CD4-positive, CD25-positive, alpha-beta regulatory T cell (primary cell): Measurements from ENCODE around the gene MYO3A. TPM values are rescaled to one million over a fixed set of nuclear protein-coding genes. Genes with fewer than 3 reads are reported as not detected.

Source experiments
- ATAC-seq, 2 donors: fragments of 150-1000 bp; cut with Tn5 transposase; one replicate each; pipeline ENCODE4 v1.10.0; 2021; ENCODE audit warnings: low read depth in 2 of 2, moderate number of reproducible peaks in 2 of 2, moderate library complexity in 1 of 2
- DNase-seq, 3 donors: peaks; one replicate each; pipeline versions ENCODE4 v3.0.0 to v3.0.0-alpha.2; 2012 to 2022; ENCODE audit warnings: mixed read lengths in 1 of 3
- H3K27ac ChIP-seq: one replicate; pipeline ENCODE4 v1.7.0; 2013; ENCODE audit warnings: mild to moderate bottlenecking, low read length; ENCODE audit not compliant: insufficient read depth, poor library complexity, severe bottlenecking
- H3K27me3 ChIP-seq: one replicate; pipeline ENCODE4 v1.7.0; 2013; ENCODE audit warnings: low read length; ENCODE audit not compliant: control insufficient read depth, insufficient read depth
- H3K36me3 ChIP-seq: one replicate; pipeline ENCODE4 v1.7.0; 2013; ENCODE audit warnings: mild to moderate bottlenecking, low read length, moderate library complexity; ENCODE audit not compliant: control insufficient read depth, insufficient read depth
- H3K4me1 ChIP-seq: 2 replicates; pipeline ENCODE4 v1.7.0; 2013; ENCODE audit warnings: mild to moderate bottlenecking, low read length; ENCODE audit not compliant: insufficient read depth, control insufficient read depth, poor library complexity, severe bottlenecking
- H3K4me3 ChIP-seq: one replicate; pipeline ENCODE4 v1.7.0; 2013; ENCODE audit warnings: low read depth, mild to moderate bottlenecking, low read length, moderate library complexity
- H3K9me3 ChIP-seq, 2 experiments: 1 replicate in 1 of 2; 2 replicates in 1 of 2; pipeline ENCODE4 v1.7.0; 2013; ENCODE audit warnings: low read length in 2 of 2, mild to moderate bottlenecking in 1 of 2, moderate library complexity in 1 of 2; ENCODE audit not compliant: control insufficient read depth in 2 of 2
- H3K27ac Mint-ChIP-seq, 3 donors: one replicate each; pipeline ENCODE4 v1.8.0; 2020 to 2022; ENCODE audit warnings: mild to moderate bottlenecking in 3 of 3, mixed read lengths in 3 of 3, moderate library complexity in 2 of 3
- H3K27me3 Mint-ChIP-seq: one replicate; pipeline ENCODE4 v1.8.0; 2022; ENCODE audit warnings: mild to moderate bottlenecking, mixed read lengths
- H3K36me3 Mint-ChIP-seq: one replicate; pipeline ENCODE4 v1.8.0; 2020; ENCODE audit warnings: mixed read lengths
- H3K4me1 Mint-ChIP-seq, 4 donors: one replicate each; pipeline ENCODE4 v1.8.0; 2020 to 2022; ENCODE audit warnings: mixed read lengths in 4 of 4, mild to moderate bottlenecking in 1 of 4
- H3K4me3 Mint-ChIP-seq, 4 donors: one replicate each; pipeline ENCODE4 v1.8.0; 2020 to 2022; ENCODE audit warnings: mild to moderate bottlenecking in 4 of 4, mixed read lengths in 4 of 4, moderate library complexity in 3 of 4
- H3K9me3 Mint-ChIP-seq, 7 donors: one replicate each; pipeline ENCODE4 v1.8.0; 2020 to 2022; ENCODE audit warnings: mixed read lengths in 7 of 7, mild to moderate bottlenecking in 3 of 7, moderate library complexity in 2 of 7
- polyA plus RNA-seq, 4 donors: library from polyadenylated mRNA; unstranded; fragments of 300-500 nt; fragmentation: Illumina TruSeq; gene quantifications; one replicate each; pipeline ENCODE4 v1.2.3, GENCODE V29; 2021
- total RNA-seq: library from RNA; stranded (reverse); gene quantifications from one replicate; pipeline ENCODE4 v1.2.3, GENCODE V29; 2022

The MYO3A gene
- total and polyA plus RNA-seq, 5 donors from 2014 or later, result not detected

DNA sequence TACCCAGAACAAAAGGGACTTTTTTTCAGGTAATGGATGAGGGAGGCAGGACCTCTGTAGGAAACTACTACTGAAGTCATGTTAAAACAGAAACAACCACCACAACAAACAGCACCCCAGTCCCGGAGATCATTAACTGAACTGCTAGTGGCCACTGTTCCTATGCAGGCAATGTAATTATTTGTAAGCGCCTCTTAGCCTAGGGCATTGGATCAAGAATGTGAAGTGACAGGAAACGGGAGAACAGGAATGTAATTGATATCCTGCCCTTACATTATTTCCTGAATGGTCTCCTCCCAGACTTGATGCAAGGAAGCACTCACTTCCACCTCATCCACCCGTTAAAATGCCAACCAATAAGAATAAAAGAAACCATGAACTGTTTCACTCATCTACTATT is 265.8 kb downstream of the MYO3A start:
- H3K27me3 Mint-ChIP-seq, result no peaks in the 10 kb centered on the region
- Histone ChIP-seq H3K4me1 (no peaks in the 10 kb centered on the region), H3K36me3 (no peaks in the 10 kb centered on the region), H3K9me3 (no peaks in the 10 kb centered on the region), H3K27ac (no peak overlapping the region), H3K27me3 (peaks cover 4% of the 10 kb centered on the region), H3K4me3 (no peak overlapping the region)
- no peak for DNase-seq
- no peak overlapping the region for H3K4me3 Mint-ChIP-seq
- H3K9me3 Mint-ChIP-seq, result peaks cover 0 to 2% (median 0%) of the 10 kb centered on the region in 7 donors
- H3K36me3 Mint-ChIP-seq, result no peaks in the 10 kb centered on the region
- H3K4me1 Mint-ChIP-seq, result no peaks in the 10 kb centered on the region
- no peak for ATAC-seq
- H3K27ac Mint-ChIP-seq, result no peak overlapping the region

DNA sequence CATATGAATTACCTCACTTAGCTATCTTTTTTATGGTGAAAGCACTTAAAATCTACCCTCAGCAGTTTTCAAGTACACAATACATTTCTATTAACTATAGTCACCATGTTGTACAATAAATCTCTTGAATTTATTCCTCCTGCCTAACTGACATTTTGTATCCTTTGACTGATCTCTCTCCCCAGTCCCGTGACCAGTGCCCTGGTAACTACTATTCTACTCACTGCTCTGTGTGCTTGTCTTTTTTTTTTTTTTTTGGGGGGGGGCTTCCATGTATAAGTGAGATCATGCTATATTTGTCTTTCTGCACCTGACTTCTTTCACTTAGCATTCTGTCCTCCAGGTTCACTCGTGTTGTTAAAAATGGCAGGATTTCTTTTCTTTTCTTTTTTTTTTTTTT is 271.2 kb downstream of the MYO3A start:
- H3K9me3 Mint-ChIP-seq, result peaks cover 0 to 2% (median 0%) of the 10 kb centered on the region in 7 donors
- Histone ChIP-seq H3K4me3 (no peak overlapping the region), H3K4me1 (no peaks in the 10 kb centered on the region), H3K36me3 (no peaks in the 10 kb centered on the region), H3K27ac (no peak overlapping the region), H3K27me3 (peaks cover 13% of the 10 kb centered on the region), H3K9me3 (no peaks in the 10 kb centered on the region)
- no peaks in the 10 kb centered on the region for H3K36me3 Mint-ChIP-seq
- H3K4me1 Mint-ChIP-seq, result no peaks in the 10 kb centered on the region
- ATAC-seq (no peak), DNase-seq (no peak)
- H3K27ac Mint-ChIP-seq, result no peak overlapping the region
- H3K4me3 Mint-ChIP-seq, result no peak overlapping the region
- H3K27me3 Mint-ChIP-seq, result no peaks in the 10 kb centered on the region

DNA sequence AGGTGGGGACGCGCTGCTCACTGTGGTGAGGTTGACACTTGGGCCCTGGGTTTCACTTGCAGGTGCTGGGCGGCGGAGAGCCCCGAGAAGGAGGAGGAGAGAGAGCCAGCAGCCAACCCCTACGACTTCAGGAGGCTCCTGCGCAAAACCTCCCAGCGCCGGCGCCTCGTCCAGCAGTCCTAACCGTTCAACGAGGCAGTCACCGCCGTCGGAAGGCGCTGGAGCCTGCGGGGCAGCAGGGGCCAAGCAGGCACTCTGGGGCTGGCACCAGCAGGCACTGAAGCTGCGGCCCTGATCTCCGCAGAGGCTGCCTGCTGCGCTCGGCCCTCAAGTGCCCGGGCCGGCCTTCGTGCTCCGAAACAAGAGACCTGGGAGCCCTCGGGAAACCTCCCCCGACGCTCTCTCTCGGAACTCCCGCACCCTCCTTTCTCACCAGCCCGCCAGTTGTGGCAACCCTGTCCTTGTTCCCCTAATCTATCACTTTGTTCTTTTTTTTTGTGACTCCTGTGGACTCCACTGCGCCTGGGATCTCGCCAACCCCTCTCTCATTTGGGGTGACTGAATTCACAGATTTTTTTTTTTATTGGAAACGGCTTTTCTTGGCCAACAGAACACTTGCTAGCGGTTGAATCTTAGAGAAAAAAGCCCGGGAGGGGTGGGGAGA is 277.9 kb downstream of the MYO3A start:
- Histone ChIP-seq H3K4me3 (no peak overlapping the region), H3K27ac (no peak overlapping the region), H3K27me3 (peaks cover 34% of the 10 kb centered on the region), H3K36me3 (no peaks in the 10 kb centered on the region), H3K4me1 (peaks cover 5% of the 10 kb centered on the region), H3K9me3 (no peaks in the 10 kb centered on the region)
- no peak for DNase-seq
- peaks cover 0 to 1% (median 0%) of the 10 kb centered on the region in 7 donors for H3K9me3 Mint-ChIP-seq
- H3K27ac Mint-ChIP-seq, result no peak overlapping the region
- no peaks in the 10 kb centered on the region for H3K36me3 Mint-ChIP-seq
- no peak for ATAC-seq
- H3K27me3 Mint-ChIP-seq, result peaks cover 50% of the 10 kb centered on the region
- H3K4me3 Mint-ChIP-seq, result no peak overlapping the region
- H3K4me1 Mint-ChIP-seq, result peaks cover 0 to 25% (median 4%) of the 10 kb centered on the region in 4 donors

DNA sequence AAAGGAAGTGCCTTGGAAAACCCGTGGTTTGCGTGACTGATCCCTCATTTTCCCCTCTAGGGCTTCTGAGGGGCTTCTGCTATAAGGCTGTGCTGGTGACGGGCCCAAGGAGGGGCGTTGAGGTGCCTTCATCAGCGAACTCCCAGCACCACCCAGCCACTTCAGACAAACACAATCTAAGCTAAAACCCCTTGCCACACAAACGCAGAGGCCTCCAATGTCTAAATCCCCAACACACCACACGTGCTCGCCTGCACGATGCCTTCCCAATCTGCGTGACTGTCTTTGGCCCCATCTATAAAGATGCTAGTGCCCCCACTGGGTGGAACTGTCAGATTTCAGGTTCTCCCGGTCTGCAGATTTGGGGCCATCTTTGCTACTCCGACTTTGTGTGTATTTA is 278.5 kb downstream of the MYO3A start:
- peaks cover 56% of the 10 kb centered on the region for H3K27me3 Mint-ChIP-seq
- peaks cover 0 to 30% (median 5%) of the 10 kb centered on the region in 4 donors for H3K4me1 Mint-ChIP-seq
- no peak overlapping the region for H3K4me3 Mint-ChIP-seq
- ATAC-seq, result no peak
- no peaks in the 10 kb centered on the region for H3K36me3 Mint-ChIP-seq
- H3K9me3 ChIP-seq, result no peaks in the 10 kb centered on the region
- H3K27ac ChIP-seq, result no peak overlapping the region
- H3K36me3 ChIP-seq, result no peaks in the 10 kb centered on the region
- peak overlapping the region in 1 of 3 donors; percentile 46 for H3K27ac Mint-ChIP-seq
- peaks cover 34% of the 10 kb centered on the region for H3K27me3 ChIP-seq
- DNase-seq, result no peak
- H3K9me3 Mint-ChIP-seq, result peaks cover 0 to 1% (median 0%) of the 10 kb centered on the region in 7 donors
- peaks cover 11% of the 10 kb centered on the region for H3K4me1 ChIP-seq
- H3K4me3 ChIP-seq, result no peak overlapping the region

DNA sequence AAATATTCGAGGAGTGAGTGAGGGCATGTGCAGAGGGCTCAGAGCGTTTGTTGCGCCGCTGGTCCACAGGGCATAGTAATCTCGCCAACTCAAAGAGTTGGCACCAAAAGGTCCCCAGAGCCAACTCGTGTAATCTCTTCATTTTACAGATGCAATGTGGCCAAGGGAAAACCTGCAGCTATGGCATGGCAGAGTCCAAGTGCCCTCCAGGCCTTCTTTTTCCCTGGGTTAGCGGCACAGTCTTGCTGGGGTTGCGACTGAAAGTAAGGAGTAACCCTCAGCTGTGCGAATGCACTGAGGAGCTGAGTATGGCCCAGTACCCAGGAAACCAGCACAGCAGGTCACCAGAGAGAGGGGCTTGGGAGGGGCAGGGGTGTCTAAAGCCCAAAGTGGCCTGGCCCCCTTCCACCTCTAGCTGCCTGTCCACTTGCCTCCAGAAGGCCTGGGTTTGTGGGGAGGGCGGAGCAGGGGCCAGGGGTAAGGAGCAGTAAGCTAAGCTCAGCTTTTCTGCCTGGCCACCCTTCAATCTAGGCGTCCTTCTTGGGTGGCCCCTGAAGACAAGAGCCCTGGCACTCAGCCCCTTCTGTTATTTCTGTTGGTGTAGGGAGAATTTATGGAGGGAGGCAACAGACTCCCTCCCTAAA is 279.2 kb downstream of the MYO3A start:
- no peak overlapping the region for H3K4me3 ChIP-seq
- no peaks in the 10 kb centered on the region for H3K36me3 ChIP-seq
- Mint-ChIP-seq H3K4me3 (no peak overlapping the region), H3K4me1 (peaks cover 0 to 33% (median 5%) of the 10 kb centered on the region in 4 donors), H3K27ac (no peak overlapping the region), H3K9me3 (peaks cover 0 to 1% (median 0%) of the 10 kb centered on the region in 7 donors), H3K36me3 (no peaks in the 10 kb centered on the region), H3K27me3 (peaks cover 59% of the 10 kb centered on the region)
- H3K27ac ChIP-seq, result no peak overlapping the region
- peaks cover 30% of the 10 kb centered on the region for H3K27me3 ChIP-seq
- no peaks in the 10 kb centered on the region for H3K9me3 ChIP-seq
- peaks cover 14% of the 10 kb centered on the region for H3K4me1 ChIP-seq
- DNase-seq, result no peak
- ATAC-seq, result no peak

DNA sequence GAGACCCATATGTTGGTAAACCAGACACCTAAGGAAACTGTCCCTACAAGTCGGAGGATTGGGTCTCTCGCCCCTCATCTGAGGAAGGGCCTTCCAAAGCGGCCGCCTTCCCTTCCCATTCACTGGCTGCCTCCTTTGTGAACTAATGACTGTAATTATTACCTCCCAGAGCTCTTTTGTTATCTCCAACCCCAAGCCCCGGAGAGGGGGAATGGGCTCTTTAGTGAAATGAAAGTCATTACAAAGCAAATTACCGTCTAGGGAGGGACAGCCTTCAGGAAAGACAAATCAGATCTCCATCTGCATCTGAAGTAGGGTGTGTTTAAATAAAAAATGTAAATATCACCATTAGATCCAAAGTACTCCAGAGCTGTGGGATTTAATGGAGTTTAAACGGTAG is 280.0 kb downstream of the MYO3A start:
- no peak for DNase-seq
- no peak overlapping the region for H3K4me3 ChIP-seq
- Mint-ChIP-seq H3K4me3 (no peak overlapping the region), H3K9me3 (peaks cover 0 to 4% (median 0%) of the 10 kb centered on the region in 7 donors), H3K4me1 (peaks cover 5 to 40% (median 8%) of the 10 kb centered on the region in 4 donors), H3K36me3 (no peaks in the 10 kb centered on the region), H3K27ac (no peak overlapping the region), H3K27me3 (peaks cover 66% of the 10 kb centered on the region)
- no peak overlapping the region for H3K27ac ChIP-seq
- no peak for ATAC-seq
- peaks cover 14% of the 10 kb centered on the region for H3K4me1 ChIP-seq
- no peaks in the 10 kb centered on the region for H3K36me3 ChIP-seq
- H3K9me3 ChIP-seq, result no peaks in the 10 kb centered on the region
- peaks cover 34% of the 10 kb centered on the region for H3K27me3 ChIP-seq

DNA sequence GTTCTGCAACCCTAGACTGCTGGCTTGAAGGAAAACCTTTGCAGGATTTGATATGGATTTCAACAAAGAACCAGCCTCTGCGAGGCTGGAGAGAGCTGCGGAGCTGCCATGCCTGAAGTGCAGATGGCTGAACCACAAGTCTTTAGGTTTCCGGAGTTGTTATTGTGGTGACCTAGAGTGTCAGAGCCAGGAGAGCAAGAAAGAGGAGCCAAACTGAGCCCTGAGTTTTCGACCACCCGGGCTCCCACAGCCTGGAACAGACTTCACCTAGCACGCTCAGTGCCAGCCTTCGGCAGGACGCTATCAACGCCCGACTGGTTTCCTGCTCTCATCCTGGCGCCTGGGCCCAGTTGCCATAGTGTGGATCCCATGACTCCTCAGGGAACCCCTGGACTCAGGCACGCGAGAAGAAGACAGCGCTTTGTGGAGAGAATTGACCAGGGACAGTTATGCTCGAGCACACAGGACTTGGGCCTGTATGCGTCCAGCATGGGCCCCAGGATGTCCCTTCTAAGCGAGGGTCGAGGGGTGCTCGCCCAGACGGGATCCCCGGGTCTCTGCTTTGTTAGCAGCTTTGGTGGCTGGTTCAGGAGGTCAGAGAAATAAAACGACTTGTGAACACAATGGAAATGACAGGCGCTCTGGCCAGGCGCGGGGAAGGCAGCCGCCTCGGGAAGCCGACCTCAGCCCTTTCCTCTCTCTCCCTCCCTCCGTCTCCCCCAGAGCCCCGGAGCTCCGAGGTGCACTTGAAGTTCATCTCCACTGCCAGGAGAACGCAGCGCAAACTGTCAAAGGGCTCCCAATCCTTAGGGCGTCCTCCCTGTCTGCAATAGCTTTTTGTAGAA is 280.7 kb downstream of the MYO3A start:
- H3K9me3 ChIP-seq, result no peaks in the 10 kb centered on the region
- Mint-ChIP-seq H3K9me3 (peaks cover 0 to 4% (median 0%) of the 10 kb centered on the region in 7 donors), H3K4me1 (peaks cover 5 to 40% (median 8%) of the 10 kb centered on the region in 4 donors), H3K27me3 (peaks cover 74% of the 10 kb centered on the region), H3K27ac (no peak overlapping the region), H3K36me3 (no peaks in the 10 kb centered on the region), H3K4me3 (peak overlapping the region in 3 of 4 donors; percentile 54 to 75 (median 59))
- DNase-seq, result no peak
- H3K4me1 ChIP-seq, result peaks cover 14% of the 10 kb centered on the region
- H3K36me3 ChIP-seq, result no peaks in the 10 kb centered on the region
- no peak overlapping the region for H3K4me3 ChIP-seq
- H3K27ac ChIP-seq, result no peak overlapping the region
- H3K27me3 ChIP-seq, result peaks cover 37% of the 10 kb centered on the region
- no peak for ATAC-seq
